ENCODE results near the gene TELO2.

DNA sequence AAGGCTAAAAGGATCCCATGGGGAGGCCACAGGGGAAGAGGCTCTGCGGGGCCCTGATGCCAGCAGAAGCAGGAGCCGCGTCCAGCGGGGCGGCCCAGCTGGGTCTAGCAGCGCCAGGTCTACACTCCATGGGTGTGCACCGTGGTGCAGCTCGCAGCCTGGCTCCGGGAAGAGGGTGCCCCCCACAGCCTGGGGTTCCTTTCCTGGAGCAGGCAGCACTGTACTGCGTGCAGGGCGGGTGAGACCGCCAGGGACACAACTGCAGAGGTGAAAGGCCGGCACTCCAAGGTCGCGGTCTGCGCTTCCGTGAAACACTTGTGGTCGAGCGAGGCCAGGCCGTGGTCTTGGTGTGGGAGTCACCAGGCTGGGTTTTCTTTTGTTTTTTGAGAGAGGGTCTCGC, 42.3 kb upstream of the TELO2 start:
- no peak for TF ChIP-seq ELF4 (IDR thresholded peaks at IDR 0.05)
- TF ChIP-seq, protein P1, sequence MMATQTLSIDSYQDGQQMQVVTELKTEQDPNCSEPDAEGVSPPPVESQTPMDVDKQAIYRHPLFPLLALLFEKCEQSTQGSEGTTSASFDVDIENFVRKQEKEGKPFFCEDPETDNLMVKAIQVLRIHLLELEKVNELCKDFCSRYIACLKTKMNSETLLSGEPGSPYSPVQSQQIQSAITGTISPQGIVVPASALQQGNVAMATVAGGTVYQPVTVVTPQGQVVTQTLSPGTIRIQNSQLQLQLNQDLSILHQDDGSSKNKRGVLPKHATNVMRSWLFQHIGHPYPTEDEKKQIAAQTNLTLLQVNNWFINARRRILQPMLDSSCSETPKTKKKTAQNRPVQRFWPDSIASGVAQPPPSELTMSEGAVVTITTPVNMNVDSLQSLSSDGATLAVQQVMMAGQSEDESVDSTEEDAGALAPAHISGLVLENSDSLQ (IDR thresholded peaks at IDR 0.05): no peak
- TF ChIP-seq FOXK2 (IDR thresholded peaks at IDR 0.05): no peak
